Astrocyte of the spinal cord (primary cell): ENCODE measurements around the gene ZIC4.

Source experiments
- DNase-seq: peaks from one replicate; pipeline ENCODE4 v3.0.0; 2011; ENCODE audit warnings: low read depth, low spot score
- H3K4me3 ChIP-seq: 2 replicates; pipeline ENCODE4 v1.5.1; 2011; ENCODE audit warnings: low read depth, mild to moderate bottlenecking, low read length, moderate library complexity
- in situ Hi-C: cut with HindIII; loops from 2 replicates; pipeline ENCODE4 v1.10.0; 2017; ENCODE audit warnings: low sequenced_read_pairs
- TF ChIP-seq, protein P1 (sequence below): IDR thresholded peaks from 2 replicates; pipeline ENCODE4 v1.5.1; 2012; ENCODE audit warnings: low read depth, mild to moderate bottlenecking, low read length, inconsistent platforms

ZIC4 gene

GRCh38 chr3:147387291-147387884 lies 19.0 kb downstream of the ZIC4 start:
- in situ Hi-C loops, result loop anchor here (25.0 kb wide), 2 partner anchors 575 to 700 kb away; no protein-coding TSS in a partner anchor
- H3K4me3 ChIP-seq, result no peak overlapping the region
- TF ChIP-seq, protein P1, sequence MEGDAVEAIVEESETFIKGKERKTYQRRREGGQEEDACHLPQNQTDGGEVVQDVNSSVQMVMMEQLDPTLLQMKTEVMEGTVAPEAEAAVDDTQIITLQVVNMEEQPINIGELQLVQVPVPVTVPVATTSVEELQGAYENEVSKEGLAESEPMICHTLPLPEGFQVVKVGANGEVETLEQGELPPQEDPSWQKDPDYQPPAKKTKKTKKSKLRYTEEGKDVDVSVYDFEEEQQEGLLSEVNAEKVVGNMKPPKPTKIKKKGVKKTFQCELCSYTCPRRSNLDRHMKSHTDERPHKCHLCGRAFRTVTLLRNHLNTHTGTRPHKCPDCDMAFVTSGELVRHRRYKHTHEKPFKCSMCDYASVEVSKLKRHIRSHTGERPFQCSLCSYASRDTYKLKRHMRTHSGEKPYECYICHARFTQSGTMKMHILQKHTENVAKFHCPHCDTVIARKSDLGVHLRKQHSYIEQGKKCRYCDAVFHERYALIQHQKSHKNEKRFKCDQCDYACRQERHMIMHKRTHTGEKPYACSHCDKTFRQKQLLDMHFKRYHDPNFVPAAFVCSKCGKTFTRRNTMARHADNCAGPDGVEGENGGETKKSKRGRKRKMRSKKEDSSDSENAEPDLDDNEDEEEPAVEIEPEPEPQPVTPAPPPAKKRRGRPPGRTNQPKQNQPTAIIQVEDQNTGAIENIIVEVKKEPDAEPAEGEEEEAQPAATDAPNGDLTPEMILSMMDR, result no peak
- no peak for DNase-seq

DNA sequence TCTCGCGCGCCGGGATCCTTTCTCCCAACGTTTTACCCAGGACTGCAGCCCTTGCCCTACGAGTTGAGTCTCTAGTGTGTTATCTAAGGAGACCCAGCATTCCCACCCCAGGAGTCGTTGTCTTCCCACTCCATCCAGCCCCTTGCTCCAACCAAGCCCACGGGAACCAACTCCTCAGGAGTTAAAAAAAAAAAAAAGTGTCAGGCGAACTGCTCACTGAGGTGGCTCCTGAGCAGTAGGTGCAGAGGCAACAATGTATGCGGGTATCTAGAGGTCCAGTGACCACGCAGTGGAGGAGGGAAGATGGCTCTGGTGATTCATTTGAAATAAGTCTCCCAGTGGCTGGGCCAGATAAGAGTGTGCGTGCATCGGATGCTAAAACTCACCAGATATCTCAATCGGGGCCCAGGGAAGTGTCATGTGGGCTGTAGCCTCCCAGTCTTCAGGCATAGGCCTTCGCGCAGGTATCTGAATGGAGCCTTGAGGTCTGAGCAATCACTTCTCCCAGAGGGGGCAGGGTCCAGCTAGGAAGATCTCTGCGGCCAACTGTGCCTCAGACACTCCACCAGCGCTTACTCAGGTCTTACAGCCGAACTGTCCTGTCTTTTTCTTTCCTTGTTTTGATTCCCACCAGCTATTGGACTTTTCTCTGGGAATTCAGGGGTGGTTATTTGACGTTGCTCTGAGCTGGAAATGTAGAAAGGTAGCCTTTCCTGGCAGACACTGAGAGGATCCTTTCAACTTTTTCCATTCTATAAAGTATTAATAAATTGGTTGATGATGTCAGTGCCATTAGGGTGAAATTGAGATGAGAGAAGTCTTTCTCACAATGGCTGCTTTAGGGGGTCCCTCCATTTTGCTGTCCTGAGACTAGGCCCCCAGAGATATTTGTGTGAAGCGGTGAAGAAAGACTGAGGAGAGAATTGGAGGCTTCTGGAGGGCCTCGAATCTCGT lies 21.0 kb downstream of the ZIC4 start:
- TF ChIP-seq, protein P1, result no peak
- DNase-seq, result no peak
- in situ Hi-C loops, result loop anchor here (25.0 kb wide), 2 partner anchors 573 to 702 kb away; no protein-coding TSS in a partner anchor
- no peak overlapping the region for H3K4me3 ChIP-seq

- TF ChIP-seq, protein P1, result peak; percentile 13
- in situ Hi-C loops, result loop anchor here (25.0 kb wide), 2 partner anchors 572 to 703 kb away; no protein-coding TSS in a partner anchor
- no peak for DNase-seq
Measured at GRCh38 chr3:147384210-147385058, 21.9 kb downstream of the ZIC4 start.

GRCh38 chr3:147383617-147384016 lies 22.7 kb downstream of the ZIC4 start:
- TF ChIP-seq, protein P1, result peak; percentile 47

More at GRCh38 chr3:147384210-147385058, 21.9 kb downstream of the ZIC4 start:
- no peak overlapping the region for H3K4me3 ChIP-seq

GRCh38 chr3:147381596-147381995 lies 24.7 kb downstream of the ZIC4 start:
- in situ Hi-C loops, result loop anchor here (25.0 kb wide), 2 partner anchors 569 to 706 kb away; no protein-coding TSS in a partner anchor
- no peak for DNase-seq
- TF ChIP-seq, protein P1, result no peak
- no peak overlapping the region for H3K4me3 ChIP-seq

More at GRCh38 chr3:147383617-147384016, 22.7 kb downstream of the ZIC4 start:
- no peak for DNase-seq
- no peak overlapping the region for H3K4me3 ChIP-seq
- in situ Hi-C loops, result loop anchor here (25.0 kb wide), 2 partner anchors 571 to 704 kb away; no protein-coding TSS in a partner anchor
